PC-9 (cell line): ENCODE data around the gene ASTN2.

ENCODE experiments used
- EZH2 ChIP-seq: fragments of 200-600 bp; sonication (generic); IDR thresholded peaks from 2 replicates; pipeline ENCODE4 v1.8.0; 2017; ENCODE audit warnings: antibody characterized with exemption, low read depth
- TF ChIP-seq, protein P1 (sequence below): fragments of 200-600 bp; sonication (generic); conservative IDR thresholded peaks from 2 replicates; pipeline ENCODE4 v1.6.1; 2017; ENCODE audit warnings: mixed run types, antibody characterized with exemption, mild to moderate bottlenecking, moderate library complexity

DNA sequence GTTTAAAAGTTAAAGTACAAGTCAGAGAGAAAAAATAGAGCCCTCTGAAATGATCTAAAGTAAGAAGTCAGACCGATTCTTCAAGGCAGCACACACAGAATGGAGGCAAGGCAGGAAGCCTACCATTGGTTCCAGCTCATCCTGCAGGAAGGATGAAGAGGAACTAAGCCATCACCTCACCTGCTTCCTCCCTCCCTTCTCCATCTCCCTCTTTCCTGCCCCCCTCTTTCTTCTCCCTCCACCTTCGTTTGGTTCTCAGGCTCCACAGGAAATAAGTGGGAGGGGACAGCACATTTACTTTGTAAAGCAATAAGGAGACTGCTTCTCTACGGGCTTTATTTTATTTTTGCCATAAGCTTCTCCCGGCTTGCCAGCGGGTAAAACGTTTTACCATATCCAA is 514.3 kb downstream of the ASTN2 start:
- TF ChIP-seq, protein P1, sequence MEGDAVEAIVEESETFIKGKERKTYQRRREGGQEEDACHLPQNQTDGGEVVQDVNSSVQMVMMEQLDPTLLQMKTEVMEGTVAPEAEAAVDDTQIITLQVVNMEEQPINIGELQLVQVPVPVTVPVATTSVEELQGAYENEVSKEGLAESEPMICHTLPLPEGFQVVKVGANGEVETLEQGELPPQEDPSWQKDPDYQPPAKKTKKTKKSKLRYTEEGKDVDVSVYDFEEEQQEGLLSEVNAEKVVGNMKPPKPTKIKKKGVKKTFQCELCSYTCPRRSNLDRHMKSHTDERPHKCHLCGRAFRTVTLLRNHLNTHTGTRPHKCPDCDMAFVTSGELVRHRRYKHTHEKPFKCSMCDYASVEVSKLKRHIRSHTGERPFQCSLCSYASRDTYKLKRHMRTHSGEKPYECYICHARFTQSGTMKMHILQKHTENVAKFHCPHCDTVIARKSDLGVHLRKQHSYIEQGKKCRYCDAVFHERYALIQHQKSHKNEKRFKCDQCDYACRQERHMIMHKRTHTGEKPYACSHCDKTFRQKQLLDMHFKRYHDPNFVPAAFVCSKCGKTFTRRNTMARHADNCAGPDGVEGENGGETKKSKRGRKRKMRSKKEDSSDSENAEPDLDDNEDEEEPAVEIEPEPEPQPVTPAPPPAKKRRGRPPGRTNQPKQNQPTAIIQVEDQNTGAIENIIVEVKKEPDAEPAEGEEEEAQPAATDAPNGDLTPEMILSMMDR, result no peak
- no peak for TF ChIP-seq EZH2
